Stimulated activated CD8-positive, alpha-beta memory T cell treated with anti-CD3 and anti-CD28 coated beads, Interleukin-15, amount 100 ng/mL, for 48 hours (primary cell): ENCODE data around the gene CNTN5.

ENCODE experiments used
- DNase-seq, 2 donors: peaks; one replicate each; pipeline ENCODE4 v3.0.0-alpha.2; 2020; ENCODE audit warnings: low read depth in 2 of 2

The CNTN5 gene

DNA sequence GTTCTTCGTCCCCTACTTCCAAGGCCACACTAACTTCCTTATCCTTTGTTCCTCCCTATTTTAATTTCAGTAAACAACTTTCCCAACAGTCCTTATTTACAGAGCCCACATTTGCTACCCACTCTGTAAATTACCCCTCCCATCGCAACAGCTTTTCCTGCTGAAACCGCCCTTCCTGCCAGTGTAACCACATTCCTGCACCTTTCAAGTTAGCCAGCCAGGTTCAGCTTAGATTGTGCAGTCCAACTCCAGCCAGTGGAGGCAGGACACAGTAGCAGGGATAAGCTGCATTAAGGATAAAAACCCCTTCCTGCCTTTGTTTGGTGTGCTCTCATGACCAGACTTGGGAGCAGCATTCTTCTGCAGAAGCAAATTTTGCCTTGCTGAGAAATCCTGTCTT, 898.0 kb downstream of the CNTN5 start:
- no peak for DNase-seq

- DNase-seq: no peak
Observed at GRCh38 chr11:99920956-99921355, 900.2 kb downstream of the CNTN5 start.

GRCh38 chr11:99925968-99926367, 905.2 kb downstream of the CNTN5 start:
- no peak for DNase-seq

- DNase-seq: no peak
Observed at GRCh38 chr11:99932684-99933083, 911.9 kb downstream of the CNTN5 start.

DNA sequence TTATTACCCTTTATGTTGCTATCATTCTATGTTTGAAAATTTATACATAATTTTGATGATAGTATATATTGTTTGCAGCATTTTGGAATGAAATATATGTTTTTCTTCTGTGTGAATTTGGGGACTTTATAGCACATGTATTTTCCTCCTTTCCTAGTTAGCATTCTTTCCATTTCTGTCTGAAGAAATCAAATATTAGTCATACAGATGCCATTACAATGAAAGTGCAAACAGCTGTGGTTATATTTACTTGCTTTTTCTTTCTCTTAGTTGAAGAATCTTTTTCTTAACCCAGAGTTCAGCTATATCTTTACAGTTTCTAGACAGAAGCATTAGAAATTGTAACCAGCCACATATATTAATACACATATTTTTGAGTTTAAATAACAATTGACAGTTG, 913.3 kb downstream of the CNTN5 start:
- DNase-seq: no peak

DNA sequence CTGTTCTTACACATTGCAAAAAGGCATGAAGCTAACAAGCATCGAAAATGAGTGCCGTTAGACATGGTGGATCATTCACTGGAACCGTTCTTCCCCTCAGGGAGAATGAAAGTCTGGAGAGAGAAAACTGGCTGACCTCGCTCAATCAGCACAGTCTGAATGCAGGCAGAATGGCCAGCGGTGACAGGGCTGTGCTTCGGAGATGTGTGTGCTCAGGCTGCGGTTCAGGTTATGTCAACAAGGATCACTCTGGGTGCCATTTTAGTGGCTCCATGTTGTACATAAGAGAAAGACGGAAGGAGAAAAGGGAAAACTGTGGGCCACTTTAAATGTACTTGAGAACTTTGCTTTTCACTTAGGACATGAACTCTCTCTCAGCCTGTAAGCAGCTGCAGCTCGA, 916.6 kb downstream of the CNTN5 start:
- DNase-seq: no peak

GRCh38 chr11:99952816-99953215, 932.1 kb downstream of the CNTN5 start:
- no peak for DNase-seq

- no peak for DNase-seq
Observed at GRCh38 chr11:99960536-99960935, 939.8 kb downstream of the CNTN5 start.

GRCh38 chr11:99968336-99968735, 947.6 kb downstream of the CNTN5 start:
- DNase-seq: no peak

GRCh38 chr11:99973993-99974392, 953.2 kb downstream of the CNTN5 start:
- no peak for DNase-seq

GRCh38 chr11:99979042-99979441, 958.3 kb downstream of the CNTN5 start:
- DNase-seq: no peak

DNA sequence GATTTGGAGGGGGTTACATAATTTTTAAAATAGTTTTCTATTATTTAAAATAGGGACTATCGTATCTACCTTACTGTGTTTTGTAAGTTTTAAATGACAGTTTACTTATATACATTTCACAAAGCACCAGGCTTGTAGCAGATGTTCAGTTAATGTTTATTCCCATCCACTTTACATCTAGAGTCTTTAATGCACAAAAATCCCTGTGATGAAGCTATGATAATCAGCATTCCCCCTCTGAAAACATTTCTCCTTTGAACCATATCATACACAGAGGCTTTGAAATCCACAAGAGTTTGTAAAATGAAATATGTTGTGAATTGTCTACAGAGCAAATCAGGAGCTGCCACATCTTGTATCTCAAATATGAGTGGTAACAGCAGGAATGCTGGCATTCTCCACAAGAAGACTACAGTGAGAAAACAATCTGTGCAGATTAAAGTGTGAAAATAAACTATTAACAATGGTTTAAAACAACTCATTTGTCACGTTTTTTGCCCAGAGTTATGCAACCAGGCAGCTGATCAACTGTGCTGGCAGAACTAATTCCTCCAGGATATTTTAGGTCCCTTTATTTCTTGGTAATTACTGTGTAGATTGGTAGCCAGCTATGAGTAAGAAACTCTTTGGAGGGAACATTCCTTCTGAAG, 967.2 kb downstream of the CNTN5 start:
- DNase-seq: no peak

- no peak for DNase-seq
Observed at GRCh38 chr11:99988471-99988837, 967.7 kb downstream of the CNTN5 start.

- DNase-seq: no peak
Observed at GRCh38 chr11:100003985-100004384, 983.2 kb downstream of the CNTN5 start.

GRCh38 chr11:100004541-100004940, 983.8 kb downstream of the CNTN5 start:
- DNase-seq: no peak

- no peak for DNase-seq
Observed at GRCh38 chr11:100008417-100008816, 987.7 kb downstream of the CNTN5 start.

DNA sequence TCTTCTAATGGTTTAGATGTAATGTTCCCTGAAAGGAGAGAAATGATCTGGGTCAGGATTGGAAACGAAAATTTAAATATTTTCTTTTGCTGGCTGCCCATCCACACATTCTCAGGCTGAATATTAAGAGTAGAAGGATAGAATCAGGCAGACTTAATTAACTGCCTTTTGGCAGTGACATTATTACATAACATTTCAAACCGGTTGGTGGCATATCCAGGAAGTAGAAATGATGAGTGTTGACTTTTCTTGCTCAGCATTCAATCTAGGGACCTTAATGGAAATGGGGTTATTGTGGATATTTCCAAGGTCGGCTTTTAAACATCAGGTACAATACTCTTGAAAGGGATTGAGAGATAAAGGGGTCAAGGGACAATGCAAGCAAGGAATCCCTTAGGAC, 989.0 kb downstream of the CNTN5 start:
- DNase-seq: no peak

- DNase-seq: no peak
Observed at GRCh38 chr11:100010393-100010792, 989.6 kb downstream of the CNTN5 start.

GRCh38 chr11:100011697-100012096, 990.9 kb downstream of the CNTN5 start:
- no peak for DNase-seq

GRCh38 chr11:100013011-100013410, 992.3 kb downstream of the CNTN5 start:
- DNase-seq: no peak

DNA sequence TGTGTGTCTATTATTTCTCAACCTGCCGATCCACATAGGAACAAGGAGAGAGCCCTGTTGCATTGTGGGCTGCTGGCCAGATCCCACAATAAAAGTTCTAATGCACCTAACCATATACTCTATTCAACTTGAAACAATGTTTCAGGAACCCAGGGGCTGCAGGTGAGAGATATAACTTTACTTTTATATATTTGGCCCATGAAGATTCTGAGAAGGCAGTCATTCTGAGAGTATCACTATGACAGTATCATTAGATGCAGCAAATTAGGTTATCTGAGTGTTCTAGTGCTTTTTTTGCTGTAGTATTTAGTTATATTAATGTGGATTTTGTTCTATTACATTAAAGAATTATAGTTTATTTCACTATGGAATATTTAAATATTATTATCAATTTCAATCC, 1011.2 kb downstream of the CNTN5 start:
- DNase-seq: no peak

DNA sequence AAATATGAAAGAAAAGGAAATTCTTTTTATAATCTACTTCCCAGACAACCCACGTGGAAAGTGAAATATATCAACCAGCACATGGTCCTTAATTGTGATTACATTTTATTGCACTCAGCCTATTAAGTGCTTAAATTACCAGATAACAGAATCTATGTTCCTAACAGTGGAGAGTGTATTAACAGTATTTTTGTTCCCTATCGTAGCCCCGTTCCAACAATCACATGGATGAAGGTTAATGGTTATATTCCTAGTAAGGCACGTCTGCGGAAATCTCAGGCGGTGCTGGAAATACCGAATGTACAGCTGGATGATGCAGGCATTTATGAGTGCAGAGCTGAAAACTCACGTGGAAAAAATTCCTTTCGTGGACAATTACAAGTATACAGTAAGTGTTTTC, 1040.3 kb downstream of the CNTN5 start:
- DNase-seq: no peak

- DNase-seq: no peak
Observed at GRCh38 chr11:100066399-100066798, 1045.7 kb downstream of the CNTN5 start.

- no peak for DNase-seq
Observed at GRCh38 chr11:100068116-100068515, 1047.4 kb downstream of the CNTN5 start.
